GM10248 (cell line): ENCODE results near the gene CLCN2.

Experiments
- CTCF ChIA-PET: fragments of 300-600 bp; sonication (Branson Sonifier 250); formaldehyde crosslinking; extraction: SDS; loops from one replicate; lab custom pipeline; 2021; ENCODE audit warnings: antibody characterized with exemption; lab: Yijun Ruan, JAX
- POLR2A ChIA-PET: fragments of 350-650 bp; sonication (Branson Sonifier 250); formaldehyde crosslinking; extraction: SDS; loops from one replicate; lab custom pipeline; 2020; ENCODE audit warnings: antibody characterized with exemption; lab: Yijun Ruan, JAX
- DNase-seq: peaks from one replicate; pipeline ENCODE4 v3.0.0; 2012; ENCODE audit errors: extremely low spot score
- TF ChIP-seq, protein P1 (sequence below): IDR thresholded peaks from 2 replicates; pipeline ENCODE4 v1.5.1; 2012; ENCODE audit warnings: mild to moderate bottlenecking, low read depth; ENCODE audit errors: extremely low read depth, missing control alignments, control extremely low read depth

The CLCN2 gene

DNA sequence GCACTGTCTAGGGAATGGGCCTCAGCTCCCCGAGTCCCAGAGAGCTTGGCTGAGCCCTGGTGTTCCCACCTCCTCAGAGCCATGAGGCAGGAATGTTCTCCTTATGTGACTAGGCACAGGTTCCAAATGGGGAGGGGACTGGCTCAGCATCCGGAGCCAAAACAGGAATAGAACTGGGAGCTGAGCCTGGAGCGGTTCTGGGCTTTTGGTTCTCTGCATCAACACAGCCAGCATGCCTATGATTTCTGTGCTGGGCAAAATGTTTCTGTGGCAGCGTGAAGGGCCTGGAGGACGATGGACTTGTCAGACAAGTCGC lies 24.0 kb downstream of the CLCN2 start, which contains the start of gene FAM131A:
TSS of gene FAM131A (plus strand) at position 202 of the 316 bp plus-strand sequence. CDS start at position 233, 31 bp downstream.
- no peak for DNase-seq
- ChIA-PET CTCF (interaction anchor here (1.0 to 3.2 kb wide), 5 partner anchors 8 to 176 kb away, joined by 3 to 15 read pairs (median 4); partner anchors contain the start of genes CLCN2 and POLR2H), POLR2A (interaction anchor here (1.4 kb wide), 2 partner anchors 10 to 12 kb away, joined by 3 to 5 read pairs; no protein-coding TSS in a partner anchor)
- TF ChIP-seq, protein P1, sequence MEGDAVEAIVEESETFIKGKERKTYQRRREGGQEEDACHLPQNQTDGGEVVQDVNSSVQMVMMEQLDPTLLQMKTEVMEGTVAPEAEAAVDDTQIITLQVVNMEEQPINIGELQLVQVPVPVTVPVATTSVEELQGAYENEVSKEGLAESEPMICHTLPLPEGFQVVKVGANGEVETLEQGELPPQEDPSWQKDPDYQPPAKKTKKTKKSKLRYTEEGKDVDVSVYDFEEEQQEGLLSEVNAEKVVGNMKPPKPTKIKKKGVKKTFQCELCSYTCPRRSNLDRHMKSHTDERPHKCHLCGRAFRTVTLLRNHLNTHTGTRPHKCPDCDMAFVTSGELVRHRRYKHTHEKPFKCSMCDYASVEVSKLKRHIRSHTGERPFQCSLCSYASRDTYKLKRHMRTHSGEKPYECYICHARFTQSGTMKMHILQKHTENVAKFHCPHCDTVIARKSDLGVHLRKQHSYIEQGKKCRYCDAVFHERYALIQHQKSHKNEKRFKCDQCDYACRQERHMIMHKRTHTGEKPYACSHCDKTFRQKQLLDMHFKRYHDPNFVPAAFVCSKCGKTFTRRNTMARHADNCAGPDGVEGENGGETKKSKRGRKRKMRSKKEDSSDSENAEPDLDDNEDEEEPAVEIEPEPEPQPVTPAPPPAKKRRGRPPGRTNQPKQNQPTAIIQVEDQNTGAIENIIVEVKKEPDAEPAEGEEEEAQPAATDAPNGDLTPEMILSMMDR = no peak

GRCh38 chr3:184336547-184337398 lies 24.6 kb downstream of the CLCN2 start:
- ChIA-PET CTCF (interaction anchor here (1.0 to 3.2 kb wide), 5 partner anchors 9 to 177 kb away, joined by 3 to 15 read pairs (median 4); partner anchors contain the start of genes CLCN2 and POLR2H), POLR2A (interaction anchor here (0.6 to 1.4 kb wide), 3 partner anchors 9 to 185 kb away, joined by 3 to 11 read pairs (median 5); no protein-coding TSS in a partner anchor)
- TF ChIP-seq, protein P1 = no peak
- peak; percentile 46 for DNase-seq

DNA sequence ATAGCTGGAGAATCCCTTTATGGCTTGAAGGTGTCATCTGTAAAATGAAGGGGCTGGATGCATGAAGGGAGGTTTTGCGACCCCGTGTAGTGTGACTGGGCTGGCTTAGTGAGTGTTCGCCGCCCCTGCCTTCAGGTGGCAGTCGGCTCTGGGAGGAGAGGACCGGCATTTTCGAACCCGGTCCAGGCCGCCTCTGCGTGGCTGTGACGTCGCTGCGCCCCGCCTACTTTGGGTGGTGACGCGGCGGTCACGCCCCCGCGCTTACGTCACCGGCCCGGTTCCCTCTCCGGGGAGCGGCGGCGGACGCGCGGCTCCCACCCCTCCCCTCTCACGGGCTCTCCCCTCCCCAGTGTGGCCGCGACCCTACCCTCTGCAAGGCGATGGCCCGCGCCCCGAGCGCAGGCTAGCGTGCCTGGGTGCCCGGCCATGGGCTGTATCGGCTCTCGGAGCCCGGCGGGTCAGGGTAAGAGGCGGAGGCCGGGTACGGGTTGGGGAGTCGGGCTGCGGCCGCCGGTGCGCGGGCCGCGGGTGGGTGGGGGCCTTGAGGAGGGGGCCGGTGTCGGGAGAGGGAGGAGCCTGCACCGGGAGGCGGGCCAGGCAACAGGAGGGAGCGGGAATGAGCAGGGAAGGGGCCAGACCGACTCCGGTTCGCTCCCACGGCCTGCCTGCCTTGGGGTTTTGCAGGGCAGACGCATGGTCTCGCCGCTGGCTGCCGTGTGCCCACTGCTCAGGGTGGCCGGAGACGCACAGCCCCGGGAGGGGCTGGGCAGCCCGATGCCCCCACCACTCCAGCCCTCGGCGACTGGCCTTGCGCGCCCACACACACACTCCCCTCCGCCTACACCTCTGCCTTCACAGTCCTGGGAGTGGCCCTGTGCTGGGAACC lies 25.5 kb downstream of the CLCN2 start:
- DNase-seq = peak; percentile 89
- TF ChIP-seq, protein P1 = peak; percentile 7
- POLR2A ChIA-PET = interaction anchor here (0.6 to 1.4 kb wide), 3 partner anchors 10 to 185 kb away, joined by 3 to 11 read pairs (median 5); no protein-coding TSS in a partner anchor
- CTCF ChIA-PET = interaction anchor here (0.6 to 0.9 kb wide), 2 partner anchors 19 to 20 kb away, joined by 3 read pairs; no protein-coding TSS in a partner anchor

DNA sequence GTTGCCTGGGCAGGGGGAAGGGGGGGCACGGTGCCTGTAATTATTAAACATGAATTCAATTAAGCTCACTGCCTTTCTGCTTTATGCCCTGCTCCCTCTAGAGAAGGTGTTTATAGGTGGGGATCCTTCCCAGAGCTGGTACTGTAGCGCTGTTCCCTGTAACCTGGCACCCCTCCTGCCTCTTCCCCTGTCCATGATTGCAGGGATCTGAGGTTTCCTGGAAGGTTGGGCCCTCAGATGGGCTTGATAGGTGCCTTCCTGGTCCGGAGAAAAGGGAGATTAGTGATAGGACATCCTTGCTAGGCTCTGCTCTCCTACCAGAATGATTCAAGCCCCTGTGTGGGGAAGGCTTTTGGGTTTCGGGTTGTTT lies 26.1 kb downstream of the CLCN2 start:
- DNase-seq = no peak
- POLR2A ChIA-PET = interaction anchor here (0.6 kb wide), 1 partner anchor 20 kb away, joined by 3 read pairs; no protein-coding TSS in a partner anchor
- CTCF ChIA-PET = interaction anchor here (0.6 to 0.9 kb wide), 2 partner anchors 19 to 20 kb away, joined by 3 read pairs; no protein-coding TSS in a partner anchor
- TF ChIP-seq, protein P1 = no peak

GRCh38 chr3:184334470-184335158 lies 26.8 kb downstream of the CLCN2 start:
- no peak for DNase-seq
- ChIA-PET CTCF (no interaction called here), POLR2A (no interaction called here)
- TF ChIP-seq, protein P1 = no peak
